Hepatocyte (in vitro differentiated cells): ENCODE results near the gene PCDHA4. TPM values are rescaled to one million over a fixed set of nuclear protein-coding genes. Genes with fewer than 3 reads are reported as not detected.

Experiments used
- DNase-seq: peaks from one replicate; pipeline ENCODE4 v3.0.0-alpha.2; 2016; ENCODE audit warnings: low spot score
- H2AFZ ChIP-seq: fragments of 200-600 bp; sonication (generic); 2 replicates; pipeline ENCODE4 v1.6.0; 2016; ENCODE audit warnings: antibody characterized with exemption, mild to moderate bottlenecking
- H3K27ac ChIP-seq: fragments of 200-600 bp; sonication (generic); 2 replicates; pipeline ENCODE4 v1.5.1; 2016; ENCODE audit warnings: mild to moderate bottlenecking
- H3K27me3 ChIP-seq: fragments of 200-600 bp; sonication (generic); 2 replicates; pipeline ENCODE4 v1.6.1; 2016
- H3K36me3 ChIP-seq: fragments of 200-600 bp; sonication (generic); replicated peaks from 2 replicates; pipeline ENCODE4 v1.5.1; 2016; ENCODE audit warnings: low read depth; ENCODE audit not compliant: insufficient read depth
- H3K4me1 ChIP-seq: fragments of 200-600 bp; sonication (generic); 2 replicates; pipeline ENCODE4 v1.5.1; 2016; ENCODE audit warnings: mild to moderate bottlenecking, moderate library complexity; ENCODE audit not compliant: insufficient read depth
- H3K4me2 ChIP-seq: fragments of 200-600 bp; sonication (generic); 2 replicates; pipeline ENCODE4 v1.6.0; 2016
- H3K4me3 ChIP-seq: fragments of 200-600 bp; sonication (generic); 2 replicates; pipeline ENCODE4 v1.5.1; 2016; ENCODE audit warnings: mild to moderate bottlenecking
- H3K79me2 ChIP-seq: fragments of 200-600 bp; sonication (generic); 2 replicates; pipeline ENCODE4 v1.6.0; 2017; ENCODE audit warnings: mild to moderate bottlenecking
- H3K9me2 ChIP-seq: fragments of 200-600 bp; sonication (generic); replicated peaks from 2 replicates; pipeline ENCODE4 v1.6.0; 2017; ENCODE audit warnings: mild to moderate bottlenecking; ENCODE audit not compliant: insufficient read depth
- H3K9me3 ChIP-seq: fragments of 200-600 bp; sonication (generic); 2 replicates; pipeline ENCODE4 v1.5.1; 2016; ENCODE audit warnings: low read depth, mild to moderate bottlenecking
- H4K20me1 ChIP-seq: fragments of 200-600 bp; sonication (generic); 2 replicates; pipeline ENCODE4 v1.6.0; 2016; ENCODE audit warnings: mild to moderate bottlenecking; ENCODE audit not compliant: insufficient read depth, poor library complexity, severe bottlenecking
- CTCF ChIP-seq: fragments of 200-600 bp; sonication (generic); IDR thresholded peaks from 2 replicates; pipeline ENCODE4 v1.5.1; 2016; ENCODE audit warnings: antibody characterized with exemption, mild to moderate bottlenecking; ENCODE audit not compliant: poor library complexity
- EZH2 ChIP-seq: fragments of 200-600 bp; sonication (generic); IDR thresholded peaks from 2 replicates; pipeline ENCODE4 v1.6.1; 2016; ENCODE audit warnings: antibody characterized with exemption, mild to moderate bottlenecking, borderline replicate concordance
- EZH2phosphoT487 ChIP-seq: fragments of 200-600 bp; sonication (generic); IDR thresholded peaks from one replicate; pipeline ENCODE4 v1.6.1; 2018; ENCODE audit warnings: antibody characterized with exemption, mild to moderate bottlenecking, low read depth, moderate library complexity; ENCODE audit not compliant: unreplicated experiment, severe bottlenecking
- WGBS: methylation state at CpG from one replicate; pipeline ENCODE4 v1.1.6; 2016; ENCODE audit warnings: low lambda C conversion rate; ENCODE audit errors: missing lambda C conversion rate; 5-methylcytosine and 5-hydroxymethylcytosine counted together
- polyA plus RNA-seq: library from polyadenylated mRNA; unstranded; fragments of >200 nt; fragmentation: Nextera tagmentation; extraction: Ambion mirVana; gene quantifications from 2 replicates; pipeline ENCODE4 v1.2.1, GENCODE V29; 2016
- total RNA-seq: library from RNA; depleted of rRNA; stranded (reverse); fragments of >200 nt; gene quantifications from 2 replicates; pipeline ENCODE4 v1.2.3, GENCODE V29; 2014

The PCDHA4 gene
- total RNA-seq (25.2 and 30.0 TPM in 2 replicates), polyA plus RNA-seq (9.1 and 12.3 TPM in 2 replicates)

GRCh38 chr5:140806834-140807775 is at the start of gene PCDHA4:
PCDHA4 (plus strand) TSS chr5:140807068.
- H3K79me2 ChIP-seq: peaks cover 19% of the 10 kb centered on the region
- peak within 1 kb of the TSS; percentile 89 for H3K27ac ChIP-seq
- H4K20me1 ChIP-seq: no peaks in the 10 kb centered on the region
- H3K4me2 ChIP-seq: peak within 1 kb of the TSS; percentile 80
- H2AFZ ChIP-seq: peak within 1 kb of the TSS; percentile 92
- no peaks in the 10 kb centered on the region for H3K9me3 ChIP-seq
- no peaks in the 10 kb centered on the region for H3K4me1 ChIP-seq
- H3K4me3 ChIP-seq: peak within 1 kb of the TSS; percentile 83
- no peaks in the 10 kb centered on the region for H3K36me3 ChIP-seq
- H3K27me3 ChIP-seq: no peaks in the 10 kb centered on the region
- no peak for TF ChIP-seq EZH2
- TF ChIP-seq EZH2phosphoT487: no peak
- TF ChIP-seq CTCF: peak; percentile 85
- H3K9me2 ChIP-seq: no peaks in the 10 kb centered on the region
- 2% methylated on average over 46 of the region's 47 CpGs for WGBS
- DNase-seq: peak; percentile 88

GRCh38 chr5:140764177-140764973 is 42.5 kb upstream of the PCDHA4 start:
- peaks cover 24% of the 10 kb centered on the region for H3K9me3 ChIP-seq
- H3K79me2 ChIP-seq: no peaks in the 10 kb centered on the region
- H3K36me3 ChIP-seq: no peaks in the 10 kb centered on the region
- H3K9me2 ChIP-seq: no peaks in the 10 kb centered on the region
- H3K4me2 ChIP-seq: no peak overlapping the region
- no peak for DNase-seq
- WGBS: 85% methylated on average over 2 of the region's 2 CpGs
- no peaks in the 10 kb centered on the region for H3K4me1 ChIP-seq
- no peak overlapping the region for H2AFZ ChIP-seq
- no peak overlapping the region for H3K27ac ChIP-seq
- no peak overlapping the region for H3K4me3 ChIP-seq
- TF ChIP-seq EZH2 (no peak), CTCF (no peak), EZH2phosphoT487 (no peak)
- H3K27me3 ChIP-seq: no peaks in the 10 kb centered on the region
- no peaks in the 10 kb centered on the region for H4K20me1 ChIP-seq

GRCh38 chr5:140767444-140767843 is 39.4 kb upstream of the PCDHA4 start:
- no peak overlapping the region for H3K27ac ChIP-seq
- H2AFZ ChIP-seq: no peak overlapping the region
- no peak overlapping the region for H3K4me3 ChIP-seq
- H3K9me2 ChIP-seq: no peaks in the 10 kb centered on the region
- peaks cover 29% of the 10 kb centered on the region for H3K9me3 ChIP-seq
- no peak overlapping the region for H3K4me2 ChIP-seq
- H3K4me1 ChIP-seq: no peaks in the 10 kb centered on the region
- H4K20me1 ChIP-seq: no peaks in the 10 kb centered on the region
- H3K79me2 ChIP-seq: no peaks in the 10 kb centered on the region
- 86% methylated on average over 4 of the region's 4 CpGs for WGBS
- no peaks in the 10 kb centered on the region for H3K36me3 ChIP-seq
- TF ChIP-seq EZH2 (no peak), EZH2phosphoT487 (no peak), CTCF (no peak)
- DNase-seq: no peak
- no peaks in the 10 kb centered on the region for H3K27me3 ChIP-seq
